H1 (cell line): ENCODE results near the gene DNAAF5.

Experiments
- CHD1 ChIP-seq: IDR thresholded peaks from 2 replicates; pipeline ENCODE4 v1.6.1; 2012; ENCODE audit warnings: low read depth, low read length, improper control_type of control experiment
- CTCF ChIP-seq, 3 experiments: IDR thresholded peaks; 1 replicate in 2 of 3; 2 replicates in 1 of 3; pipeline versions ENCODE4 v1.5.1 to v1.6.1; 2011; ENCODE audit warnings: low read length in 3 of 3, mild to moderate bottlenecking in 3 of 3, inconsistent platforms in 2 of 3, low read depth in 1 of 3, moderate library complexity in 1 of 3; ENCODE audit not compliant: insufficient read depth in 1 of 3; ENCODE audit errors: control extremely low read depth in 1 of 3
- RAD21 ChIP-seq, 2 experiments: IDR thresholded peaks in 1 of 2; conservative IDR thresholded peaks in 1 of 2; 2 replicates each; pipeline ENCODE4 v1.6.1; 2011; ENCODE audit warnings: low read depth in 2 of 2, low read length in 2 of 2, improper control_type of control experiment in 1 of 2, inconsistent platforms in 1 of 2, mild to moderate bottlenecking in 1 of 2, moderate library complexity in 1 of 2
- SIX5 ChIP-seq: IDR thresholded peaks from 2 replicates; pipeline ENCODE4 v1.6.1; 2011; ENCODE audit warnings: mild to moderate bottlenecking, low read depth, low read length
- SRF ChIP-seq: IDR thresholded peaks from 2 replicates; pipeline ENCODE4 v1.6.1; 2011; ENCODE audit warnings: mild to moderate bottlenecking, low read depth, low read length, moderate library complexity
- TF ChIP-seq, protein P1 (sequence below): IDR thresholded peaks from 2 replicates; pipeline ENCODE4 v1.6.1; 2011; ENCODE audit warnings: low read depth, mild to moderate bottlenecking, low read length; ENCODE audit not compliant: insufficient read depth

DNA sequence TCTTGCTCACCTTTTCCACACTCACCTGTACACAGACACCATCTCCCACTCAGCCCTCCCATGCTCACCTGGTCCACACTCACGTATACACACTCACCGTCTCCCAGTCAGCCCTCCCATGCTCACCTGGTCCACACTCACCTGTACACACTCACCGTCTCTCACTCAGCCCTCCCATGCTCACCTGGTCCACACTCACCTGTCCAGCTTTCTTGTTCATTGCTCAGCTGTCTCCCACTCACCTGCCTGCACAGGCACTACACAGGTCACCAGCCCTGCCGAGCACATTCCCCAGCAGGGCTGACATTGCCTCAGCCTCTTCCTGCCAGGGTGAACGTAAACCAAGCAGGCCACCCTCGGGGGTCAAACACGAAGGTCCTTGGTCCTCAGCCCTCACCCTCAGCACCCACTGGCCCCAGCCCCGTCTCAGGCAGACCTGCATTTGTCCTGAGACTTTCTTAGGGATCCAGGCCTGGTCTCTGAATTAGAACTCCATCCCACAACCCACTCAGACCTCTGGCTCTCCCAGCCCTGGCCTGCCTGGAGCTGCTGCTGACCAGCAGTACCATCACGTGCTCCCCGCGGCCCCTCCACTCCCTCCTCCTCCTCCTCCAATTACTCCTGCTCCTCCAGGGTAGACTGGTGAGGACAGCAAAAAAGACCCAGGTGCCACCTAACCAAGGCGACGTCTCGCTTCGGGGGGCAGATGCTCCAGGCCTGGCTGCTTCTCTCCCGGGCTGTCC lies 12.8 kb upstream of the DNAAF5 start:
- no peak for TF ChIP-seq CTCF (IDR thresholded peaks at IDR 0.05; ENCODE audit: control extremely low read depth in 1 of 3, insufficient read depth in 1 of 3, low read depth in 1 of 3, low read length in 3 of 3)
- no peak for TF ChIP-seq CHD1
- TF ChIP-seq RAD21 (IDR thresholded peaks at IDR 0.05 in 1 of 2, conservative IDR thresholded peaks at IDR 0.05 in 1 of 2; ENCODE audit: low read depth in 2 of 2, low read length in 2 of 2) = no peak
- TF ChIP-seq, protein P1, sequence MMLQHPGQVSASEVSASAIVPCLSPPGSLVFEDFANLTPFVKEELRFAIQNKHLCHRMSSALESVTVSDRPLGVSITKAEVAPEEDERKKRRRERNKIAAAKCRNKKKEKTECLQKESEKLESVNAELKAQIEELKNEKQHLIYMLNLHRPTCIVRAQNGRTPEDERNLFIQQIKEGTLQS = no peak
- no peak for TF ChIP-seq SRF
- no peak for TF ChIP-seq SIX5
